ENCODE data around the gene ATP5PB. TPM values are rescaled to one million over a fixed set of nuclear protein-coding genes. Genes with fewer than 3 reads are reported as not detected.

ATP5PB gene
- total and polyA plus RNA-seq, 8 donors = 180 to 319 (median 271) TPM

GRCh38 chr1:111483166-111483565 is 33.9 kb downstream of the ATP5PB start:
- intact Hi-C loops (cut with DNase I) = no loop called here
- ATAC-seq = no peak
- no peaks in the 10 kb centered on the region for H3K27me3 ChIP-seq

GRCh38 chr1:111483876-111484275 is 34.6 kb downstream of the ATP5PB start:
- no peak for DNase-seq
- Histone ChIP-seq H3K4me1 (peaks cover 0 to 61% of the 10 kb centered on the region in 2 donors), H3K27me3 (no peaks in the 10 kb centered on the region), H3K9me3 (no peaks in the 10 kb centered on the region), H3K27ac (peak overlapping the region in 1 of 2 donors; percentile 24), H3K4me3 (no peak overlapping the region), H3K36me3 (no peaks in the 10 kb centered on the region)
- no peak for TF ChIP-seq CTCF (IDR thresholded peaks at IDR 0.05)
- ATAC-seq = no peak
- intact Hi-C loops (cut with DNase I) = no loop called here

More at GRCh38 chr1:111483166-111483565, 33.9 kb downstream of the ATP5PB start:
- Histone ChIP-seq H3K4me1 (peaks cover 0 to 59% of the 10 kb centered on the region in 2 donors), H3K4me3 (no peak overlapping the region), H3K36me3 (peaks cover 0 to 7% of the 10 kb centered on the region in 2 donors), H3K9me3 (no peaks in the 10 kb centered on the region), H3K27ac (no peak overlapping the region)
- TF ChIP-seq CTCF (IDR thresholded peaks at IDR 0.05) = no peak
- no peak for DNase-seq

GRCh38 chr1:111484391-111485026 is 35.2 kb downstream of the ATP5PB start:
- intact Hi-C loops (cut with DNase I) = no loop called here

DNA sequence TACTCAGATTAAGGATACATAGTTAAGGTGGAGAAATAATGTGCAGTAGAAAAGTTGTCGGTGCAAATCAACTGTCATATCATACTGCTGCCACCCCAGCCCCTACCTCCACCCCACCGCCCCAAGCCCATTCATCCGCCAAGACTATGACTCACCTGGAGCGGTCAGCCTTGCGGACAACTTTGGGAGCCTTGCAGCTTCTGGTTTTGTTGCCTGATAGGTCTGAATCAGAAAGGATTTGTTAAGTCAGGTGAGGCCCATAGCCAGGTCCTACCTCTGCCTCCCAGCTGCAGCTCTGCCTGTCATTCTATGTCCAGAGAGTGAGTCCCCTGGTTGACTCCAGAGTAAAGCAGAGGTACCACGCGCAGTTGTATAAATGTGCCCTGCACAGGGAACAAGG is 37.2 kb downstream of the ATP5PB start:
- no peak for TF ChIP-seq CTCF (IDR thresholded peaks at IDR 0.05)
- intact Hi-C loops (cut with DNase I) = no loop called here
- ATAC-seq (no peak), DNase-seq (no peak)
- Histone ChIP-seq H3K9me3 (no peaks in the 10 kb centered on the region), H3K36me3 (no peaks in the 10 kb centered on the region), H3K27ac (no peak overlapping the region), H3K4me1 (peaks cover 0 to 72% of the 10 kb centered on the region in 2 donors), H3K27me3 (no peaks in the 10 kb centered on the region), H3K4me3 (peak overlapping the region in 1 of 2 donors; percentile 28)

More at GRCh38 chr1:111484391-111485026, 35.2 kb downstream of the ATP5PB start:
- no peak for DNase-seq
- ATAC-seq = no peak
- Histone ChIP-seq H3K36me3 (no peaks in the 10 kb centered on the region), H3K9me3 (no peaks in the 10 kb centered on the region), H3K27me3 (no peaks in the 10 kb centered on the region), H3K4me3 (no peak overlapping the region), H3K4me1 (peaks cover 0 to 68% of the 10 kb centered on the region in 2 donors), H3K27ac (peak overlapping the region in 1 of 2 donors; percentile 24)
- TF ChIP-seq CTCF (IDR thresholded peaks at IDR 0.05) = no peak

DNA sequence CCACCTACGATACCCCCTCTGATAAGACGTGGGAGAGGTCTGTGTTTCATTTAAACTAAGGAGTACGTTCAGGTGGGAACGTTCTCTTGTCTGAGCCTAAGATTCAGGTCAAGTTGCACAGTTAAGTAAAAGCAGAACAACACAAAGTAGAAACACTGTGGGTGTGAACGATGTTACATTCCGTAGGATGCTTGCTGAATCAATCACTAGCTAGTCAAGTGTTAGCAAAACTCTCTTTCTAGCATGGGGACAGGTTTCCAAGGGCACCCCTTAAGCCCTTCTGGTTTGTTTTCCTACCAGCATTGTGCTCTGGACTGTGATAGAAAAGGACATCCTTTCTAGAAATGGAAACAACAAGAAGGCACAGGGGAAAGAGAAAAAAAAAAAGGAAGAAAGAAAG is 37.9 kb downstream of the ATP5PB start:
- ATAC-seq = no peak
- H3K9me3 ChIP-seq = no peaks in the 10 kb centered on the region
- H3K27me3 ChIP-seq = no peaks in the 10 kb centered on the region
- intact Hi-C loops (cut with DNase I) = no loop called here
- no peak for TF ChIP-seq CTCF (IDR thresholded peaks at IDR 0.05)
- no peak for DNase-seq
- H3K36me3 ChIP-seq = no peaks in the 10 kb centered on the region
- H3K27ac ChIP-seq = peak overlapping the region in 1 of 2 donors; percentile 94
- peaks cover 0 to 72% of the 10 kb centered on the region in 2 donors for H3K4me1 ChIP-seq
- H3K4me3 ChIP-seq = peak overlapping the region in 1 of 2 donors; percentile 28

Data from left lung (tissue), 10 donors.